HEK293 (cell line): ENCODE results near the gene CNOT11.

ENCODE experiments used
- GLIS2 ChIP-seq: fragments of 450-650 bp; formaldehyde crosslinking; IDR thresholded peaks from 2 replicates; pipeline ENCODE4 v1.5.1; 2016; ENCODE audit warnings: missing biosample characterization, missing genetic modification characterization
- ZBTB7A ChIP-seq: fragments of 450-650 bp; formaldehyde crosslinking; IDR thresholded peaks from 2 replicates; pipeline ENCODE4 v1.5.1; 2016; ENCODE audit warnings: low read depth, missing biosample characterization, missing genetic modification characterization
- ZNF23 ChIP-seq: fragments of 450-650 bp; formaldehyde crosslinking; IDR thresholded peaks from 2 replicates; pipeline ENCODE4 v1.5.1; 2016; ENCODE audit warnings: missing biosample characterization, missing genetic modification characterization, borderline replicate concordance
- ZNF302 ChIP-seq: fragments of 450-650 bp; formaldehyde crosslinking; IDR thresholded peaks from 2 replicates; pipeline ENCODE4 v1.5.1; 2016; ENCODE audit warnings: missing biosample characterization, missing genetic modification characterization, low read depth
- TF ChIP-seq, protein P1 (sequence below): fragments of 450-650 bp; formaldehyde crosslinking; IDR thresholded peaks from 2 replicates; pipeline ENCODE4 v1.5.1; 2016; ENCODE audit warnings: missing biosample characterization, missing genetic modification characterization

DNA sequence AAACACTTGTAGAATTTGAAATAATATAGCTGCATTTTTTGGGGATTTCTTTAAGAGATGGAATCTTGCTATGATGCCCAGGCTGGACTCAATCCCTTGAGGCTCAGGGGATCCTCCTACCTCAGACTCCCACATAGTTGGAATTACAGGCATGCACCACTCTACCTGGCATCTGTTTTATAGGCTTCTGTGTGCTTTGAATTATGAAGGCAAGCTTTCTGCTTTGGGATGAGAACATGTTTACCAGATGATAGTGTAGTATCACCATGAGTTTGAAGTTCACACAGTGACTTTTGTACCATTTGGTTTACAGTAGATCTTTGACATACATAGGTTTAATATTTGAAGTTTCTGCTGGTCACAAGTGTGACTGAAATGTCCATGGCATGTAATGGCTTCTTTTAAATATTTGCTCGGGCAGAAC, 10.7 kb downstream of the CNOT11 start:
- TF ChIP-seq, protein P1, sequence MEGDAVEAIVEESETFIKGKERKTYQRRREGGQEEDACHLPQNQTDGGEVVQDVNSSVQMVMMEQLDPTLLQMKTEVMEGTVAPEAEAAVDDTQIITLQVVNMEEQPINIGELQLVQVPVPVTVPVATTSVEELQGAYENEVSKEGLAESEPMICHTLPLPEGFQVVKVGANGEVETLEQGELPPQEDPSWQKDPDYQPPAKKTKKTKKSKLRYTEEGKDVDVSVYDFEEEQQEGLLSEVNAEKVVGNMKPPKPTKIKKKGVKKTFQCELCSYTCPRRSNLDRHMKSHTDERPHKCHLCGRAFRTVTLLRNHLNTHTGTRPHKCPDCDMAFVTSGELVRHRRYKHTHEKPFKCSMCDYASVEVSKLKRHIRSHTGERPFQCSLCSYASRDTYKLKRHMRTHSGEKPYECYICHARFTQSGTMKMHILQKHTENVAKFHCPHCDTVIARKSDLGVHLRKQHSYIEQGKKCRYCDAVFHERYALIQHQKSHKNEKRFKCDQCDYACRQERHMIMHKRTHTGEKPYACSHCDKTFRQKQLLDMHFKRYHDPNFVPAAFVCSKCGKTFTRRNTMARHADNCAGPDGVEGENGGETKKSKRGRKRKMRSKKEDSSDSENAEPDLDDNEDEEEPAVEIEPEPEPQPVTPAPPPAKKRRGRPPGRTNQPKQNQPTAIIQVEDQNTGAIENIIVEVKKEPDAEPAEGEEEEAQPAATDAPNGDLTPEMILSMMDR (tag by site-specific recombination): no peak
- TF ChIP-seq ZNF23 (no peak), GLIS2 (tag by site-specific recombination) (no peak), ZBTB7A (no peak), ZNF302 (tag by site-specific recombination) (no peak)
